ENCODE data around the gene PLEK2.
"Not testable (repeated sequence)": the region's sequence is repeated elsewhere in the genome, so short reads cannot be mapped to it uniquely, and the experiment has no call there.

PLEK2 gene

DNA sequence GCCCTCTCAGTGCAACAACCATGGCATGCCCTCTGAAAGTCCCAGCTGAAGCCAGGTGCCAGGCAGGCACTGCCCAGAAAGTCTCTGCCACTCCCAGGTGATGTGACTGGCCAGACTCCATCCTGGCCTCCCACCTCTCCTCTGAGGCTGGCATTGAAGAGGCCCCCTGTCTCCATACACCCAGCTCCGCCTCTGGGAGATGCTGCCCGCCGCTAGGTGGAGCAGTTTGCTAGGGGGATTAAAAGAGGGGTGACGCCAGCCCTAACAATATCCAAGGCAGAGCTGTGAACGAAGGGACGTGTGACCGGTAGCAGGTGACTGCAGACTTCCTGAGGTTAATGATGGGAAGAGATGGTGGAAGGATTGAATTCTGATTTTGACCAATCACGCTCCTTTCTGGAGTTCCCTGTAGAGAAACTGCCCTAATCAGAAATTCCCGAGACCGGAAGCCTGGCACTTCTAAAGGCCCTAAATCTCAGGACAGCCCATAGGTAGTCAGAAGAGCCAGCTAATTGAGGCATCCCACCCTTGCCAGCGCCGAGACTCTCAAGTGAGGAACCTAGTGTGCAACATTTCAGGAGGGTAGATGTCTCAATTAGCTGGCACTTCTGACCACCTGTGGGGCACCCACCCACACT, 8.3 kb upstream of the PLEK2 start:
- DNase-seq (ENCODE audit: extremely low read depth, low read depth) = no peak

GRCh38 chr14:67418401-67419191, 6.6 kb upstream of the PLEK2 start:
- DNase-seq (ENCODE audit: extremely low read depth, low read depth) = no peak
- TF ChIP-seq, protein P1, sequence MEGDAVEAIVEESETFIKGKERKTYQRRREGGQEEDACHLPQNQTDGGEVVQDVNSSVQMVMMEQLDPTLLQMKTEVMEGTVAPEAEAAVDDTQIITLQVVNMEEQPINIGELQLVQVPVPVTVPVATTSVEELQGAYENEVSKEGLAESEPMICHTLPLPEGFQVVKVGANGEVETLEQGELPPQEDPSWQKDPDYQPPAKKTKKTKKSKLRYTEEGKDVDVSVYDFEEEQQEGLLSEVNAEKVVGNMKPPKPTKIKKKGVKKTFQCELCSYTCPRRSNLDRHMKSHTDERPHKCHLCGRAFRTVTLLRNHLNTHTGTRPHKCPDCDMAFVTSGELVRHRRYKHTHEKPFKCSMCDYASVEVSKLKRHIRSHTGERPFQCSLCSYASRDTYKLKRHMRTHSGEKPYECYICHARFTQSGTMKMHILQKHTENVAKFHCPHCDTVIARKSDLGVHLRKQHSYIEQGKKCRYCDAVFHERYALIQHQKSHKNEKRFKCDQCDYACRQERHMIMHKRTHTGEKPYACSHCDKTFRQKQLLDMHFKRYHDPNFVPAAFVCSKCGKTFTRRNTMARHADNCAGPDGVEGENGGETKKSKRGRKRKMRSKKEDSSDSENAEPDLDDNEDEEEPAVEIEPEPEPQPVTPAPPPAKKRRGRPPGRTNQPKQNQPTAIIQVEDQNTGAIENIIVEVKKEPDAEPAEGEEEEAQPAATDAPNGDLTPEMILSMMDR (IDR thresholded peaks at IDR 0.05; ENCODE audit: low read depth, low read length) = no peak

More for the DNA sequence above, 8.3 kb upstream of the PLEK2 start:
- TF ChIP-seq, protein P1 (IDR thresholded peaks at IDR 0.05; ENCODE audit: low read depth, low read length) = peak; percentile 22

DNA sequence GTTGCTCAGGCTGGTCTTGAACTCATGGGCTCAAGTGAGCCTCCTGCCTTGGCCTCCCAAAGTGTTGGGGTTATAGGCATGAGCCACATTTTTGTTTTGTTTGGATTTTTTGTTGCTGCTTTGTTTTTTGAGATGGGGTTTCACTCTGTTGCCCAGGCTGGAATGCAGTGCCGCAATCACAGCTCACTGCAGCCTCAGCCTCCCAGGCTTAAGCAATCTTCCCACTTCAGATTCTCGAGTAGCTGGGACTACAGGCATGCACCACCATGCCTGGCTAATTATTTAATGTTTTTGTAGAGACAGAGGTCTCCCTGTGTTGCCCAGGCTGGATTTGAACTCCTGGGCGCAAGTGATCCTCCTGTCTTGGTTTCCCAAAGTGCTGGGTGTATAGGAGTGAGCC, 5.7 kb upstream of the PLEK2 start:
- TF ChIP-seq, protein P1 (IDR thresholded peaks at IDR 0.05; ENCODE audit: low read depth, low read length) = no peak
- no peak for DNase-seq (ENCODE audit: extremely low read depth, low read depth)

DNA sequence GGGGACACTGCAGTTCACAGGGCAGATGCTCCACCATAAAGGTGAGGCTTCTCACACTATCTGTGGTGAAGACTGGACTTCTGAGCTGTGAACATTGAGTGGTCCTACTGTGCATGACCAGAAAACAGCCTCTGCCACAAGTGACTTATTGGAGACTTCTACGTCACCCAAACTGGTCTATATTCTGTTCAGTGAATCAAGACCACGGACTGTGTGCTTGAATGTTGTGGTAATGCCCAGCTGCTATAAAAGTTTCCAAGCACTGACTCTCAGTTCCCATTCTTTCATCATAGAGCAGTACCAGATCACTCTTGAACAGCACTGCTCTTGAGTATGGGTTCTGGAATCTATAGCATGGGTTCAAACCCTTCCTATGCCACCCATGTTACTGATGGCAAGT, 4.8 kb upstream of the PLEK2 start:
- TF ChIP-seq, protein P1 (IDR thresholded peaks at IDR 0.05; ENCODE audit: low read depth, low read length) = no peak
- no peak for DNase-seq (ENCODE audit: extremely low read depth, low read depth)

DNA sequence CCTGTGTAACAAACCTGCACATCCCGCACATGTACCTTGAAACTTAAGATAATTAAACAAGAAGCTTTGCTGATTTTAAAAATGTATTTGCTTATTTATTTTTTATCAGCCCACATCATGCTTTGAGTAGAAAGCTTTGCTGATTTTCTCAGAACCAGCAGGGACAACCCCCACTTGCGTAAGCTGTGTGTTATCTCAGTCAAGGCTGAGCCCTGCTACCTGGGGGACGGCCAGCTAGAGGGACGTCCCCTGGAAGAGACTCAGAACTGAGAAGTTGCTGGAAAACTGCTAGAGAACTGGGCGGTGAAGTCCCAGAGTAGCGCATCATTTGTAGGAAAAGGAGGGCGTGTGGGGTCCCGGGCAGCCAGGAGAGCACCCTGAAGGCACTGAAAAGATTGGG, 4.1 kb upstream of the PLEK2 start:
- TF ChIP-seq, protein P1 (IDR thresholded peaks at IDR 0.05; ENCODE audit: low read depth, low read length) = no peak
- no peak for DNase-seq (ENCODE audit: extremely low read depth, low read depth)

DNA sequence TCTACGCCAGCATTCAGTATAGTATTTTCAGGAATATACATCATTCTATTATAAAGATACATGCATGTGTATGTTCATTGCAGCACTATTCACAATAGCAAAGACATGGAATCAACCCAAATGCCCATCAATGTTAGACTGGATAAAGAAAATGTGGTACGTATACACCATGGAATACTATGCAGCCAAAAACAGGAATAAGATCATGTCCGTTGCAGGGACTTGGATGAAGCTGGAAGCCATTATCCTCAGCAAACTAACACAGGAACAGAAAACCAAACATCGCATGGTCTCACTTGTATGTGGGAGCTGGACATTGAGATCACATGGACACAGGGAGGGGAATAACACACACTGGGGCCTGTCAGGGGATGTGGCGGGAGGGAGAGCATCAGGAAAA, 3.6 kb upstream of the PLEK2 start:
- not testable (repeated sequence) for DNase-seq (ENCODE audit: extremely low read depth, low read depth)

GRCh38 chr14:67413806-67414769, 2.1 kb upstream of the PLEK2 start:
- TF ChIP-seq, protein P1 (IDR thresholded peaks at IDR 0.05; ENCODE audit: low read depth, low read length) = no peak
- no peak for DNase-seq (ENCODE audit: extremely low read depth, low read depth)

Data from AG09319 (cell line).